Naive B cell (primary cell): ENCODE results near the gene ICA1. TPM values are rescaled to one million over a fixed set of nuclear protein-coding genes. Genes with fewer than 3 reads are reported as not detected.

Experiments
- ATAC-seq, 2 donors: fragments of 150-1000 bp; cut with Tn5 transposase; 2 replicates each; pipeline ENCODE4 v1.10.0; 2021; ENCODE audit warnings: low read depth in 2 of 2, mild to moderate bottlenecking in 2 of 2, moderate library complexity in 2 of 2
- DNase-seq: peaks from one replicate; pipeline ENCODE4 v3.0.0; 2022
- H3K27ac Mint-ChIP-seq, 6 donors: one replicate each; pipeline ENCODE4 v1.8.0; 2020 to 2022; ENCODE audit warnings: mild to moderate bottlenecking in 6 of 6, mixed read lengths in 6 of 6, moderate library complexity in 5 of 6, inconsistent platforms in 2 of 6
- H3K27me3 Mint-ChIP-seq, 3 donors: one replicate each; pipeline ENCODE4 v1.8.0; 2021 to 2022; ENCODE audit warnings: mixed read lengths in 3 of 3, mild to moderate bottlenecking in 1 of 3
- H3K36me3 Mint-ChIP-seq, 2 donors: one replicate each; pipeline ENCODE4 v1.8.0; 2020 to 2022; ENCODE audit warnings: mixed read lengths in 2 of 2, inconsistent platforms in 1 of 2, mild to moderate bottlenecking in 1 of 2
- H3K4me1 Mint-ChIP-seq, 3 donors: one replicate each; pipeline ENCODE4 v1.8.0; 2020 to 2022; ENCODE audit warnings: mixed read lengths in 3 of 3, inconsistent platforms in 1 of 3, mild to moderate bottlenecking in 1 of 3, moderate library complexity in 1 of 3
- H3K4me3 Mint-ChIP-seq, 8 donors: one replicate each; pipeline ENCODE4 v1.8.0; 2020 to 2022; ENCODE audit warnings: mild to moderate bottlenecking in 8 of 8, mixed read lengths in 8 of 8, moderate library complexity in 8 of 8, inconsistent platforms in 2 of 8
- H3K9me3 Mint-ChIP-seq, 7 donors: one replicate each; pipeline ENCODE4 v1.8.0; 2020 to 2022; ENCODE audit warnings: mixed read lengths in 7 of 7, mild to moderate bottlenecking in 5 of 7, inconsistent platforms in 2 of 7, moderate library complexity in 1 of 7
- polyA plus RNA-seq, 6 donors: library from polyadenylated mRNA; unstranded; fragments of 300-500 nt; fragmentation: Illumina TruSeq; gene quantifications; one replicate each; pipeline ENCODE4 v1.2.3, GENCODE V29; 2021; ENCODE audit warnings: low read depth in 6 of 6

ICA1 gene
- polyA plus RNA-seq, 6 donors from 2014 or later, result 0.13 to 0.22 (median 0.19) TPM; not detected in 2

DNA sequence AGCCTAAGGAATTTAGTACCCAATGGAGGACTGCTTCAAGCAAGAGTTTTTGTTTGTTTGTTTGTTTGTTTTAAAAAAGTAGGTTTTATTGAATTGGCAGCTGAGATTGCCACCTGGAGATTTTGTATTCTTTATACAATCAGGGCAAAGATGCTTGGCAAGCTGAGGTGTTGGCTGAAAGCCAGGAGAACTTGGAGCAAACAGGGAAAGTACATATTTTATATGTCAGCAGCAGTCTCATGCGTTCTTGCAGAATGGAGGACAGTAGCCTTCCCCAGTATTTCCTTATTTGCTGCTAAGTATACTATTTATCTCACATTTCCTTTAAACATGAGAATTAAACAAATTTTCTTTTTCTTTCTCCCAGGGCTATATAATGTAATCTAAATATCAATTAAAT lies 22.6 kb upstream of the ICA1 start:
- Mint-ChIP-seq H3K36me3 (no peaks in the 10 kb centered on the region), H3K27ac (no peak overlapping the region), H3K4me3 (no peak overlapping the region), H3K4me1 (no peaks in the 10 kb centered on the region), H3K9me3 (no peaks in the 10 kb centered on the region), H3K27me3 (peaks cover 0 to 10% (median 5%) of the 10 kb centered on the region in 3 donors)
- ATAC-seq (no peak), DNase-seq (no peak)

DNA sequence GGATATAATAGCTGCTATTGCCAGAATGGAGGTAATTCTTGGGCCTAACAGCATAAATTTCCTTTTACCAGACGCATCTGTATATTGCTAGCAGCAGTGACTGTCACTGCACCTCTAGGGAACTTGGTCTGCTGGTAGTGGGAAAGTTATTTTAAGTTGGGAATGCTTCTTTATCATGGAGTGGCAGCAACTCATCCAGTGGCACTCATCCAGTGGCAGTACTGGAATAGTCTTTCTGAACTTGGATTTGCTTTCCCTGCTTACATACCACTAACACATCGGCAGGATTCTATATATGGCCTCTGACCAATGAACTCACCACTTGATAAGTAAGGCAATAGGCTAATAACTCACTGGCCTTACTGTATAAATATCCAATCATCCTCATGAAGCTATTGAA lies 22.0 kb upstream of the ICA1 start:
- H3K36me3 Mint-ChIP-seq, result no peaks in the 10 kb centered on the region
- H3K4me1 Mint-ChIP-seq, result no peaks in the 10 kb centered on the region
- H3K4me3 Mint-ChIP-seq, result no peak overlapping the region
- H3K27ac Mint-ChIP-seq, result no peak overlapping the region
- no peak for ATAC-seq
- no peak for DNase-seq
- H3K9me3 Mint-ChIP-seq, result no peaks in the 10 kb centered on the region
- H3K27me3 Mint-ChIP-seq, result peaks cover 0 to 10% (median 5%) of the 10 kb centered on the region in 3 donors

DNA sequence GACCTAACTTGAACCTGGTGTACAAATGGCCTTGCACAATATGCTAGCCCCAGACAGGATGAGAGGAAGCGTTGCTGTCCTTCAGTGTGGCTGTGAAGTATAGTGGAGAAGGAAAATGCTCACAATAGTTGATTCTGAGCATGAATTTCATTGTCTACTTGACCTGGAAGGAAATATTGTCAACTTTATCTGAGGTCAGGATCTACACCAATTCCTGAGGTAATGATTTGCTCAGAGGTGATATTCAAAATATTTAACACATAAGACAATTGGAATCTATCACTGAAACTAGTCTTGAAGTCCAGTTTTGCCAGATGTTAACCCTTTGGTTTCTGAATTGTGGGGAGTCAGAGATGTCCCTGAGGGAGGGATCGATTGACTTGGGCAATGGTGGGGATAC lies 20.9 kb upstream of the ICA1 start:
- ATAC-seq (no peak), DNase-seq (no peak)
- Mint-ChIP-seq H3K4me1 (no peaks in the 10 kb centered on the region), H3K9me3 (no peaks in the 10 kb centered on the region), H3K36me3 (no peaks in the 10 kb centered on the region), H3K27me3 (peaks cover 4 to 10% (median 6%) of the 10 kb centered on the region in 3 donors), H3K4me3 (no peak overlapping the region), H3K27ac (no peak overlapping the region)

DNA sequence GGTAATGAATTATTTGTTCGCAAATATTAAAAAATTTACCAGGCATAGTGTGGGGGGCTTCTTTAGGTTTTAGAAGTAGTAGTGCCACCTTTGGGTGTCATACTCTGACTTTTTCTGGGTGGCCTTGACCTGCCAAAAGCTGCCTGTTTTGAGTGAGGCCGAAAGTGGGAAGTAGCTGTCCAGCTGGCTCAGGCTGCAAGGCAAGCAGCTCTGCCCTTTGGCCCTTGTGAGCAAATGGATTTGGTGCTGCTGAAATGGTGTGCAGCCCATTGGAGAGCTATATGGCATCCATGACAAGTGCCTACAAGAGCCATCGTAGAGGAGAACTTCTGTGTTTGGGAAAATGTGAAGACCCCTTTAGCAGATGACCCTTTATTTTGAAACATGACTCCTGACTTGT lies 20.2 kb upstream of the ICA1 start:
- Mint-ChIP-seq H3K4me1 (no peaks in the 10 kb centered on the region), H3K36me3 (no peaks in the 10 kb centered on the region), H3K4me3 (no peak overlapping the region), H3K9me3 (no peaks in the 10 kb centered on the region), H3K27me3 (peaks cover 0 to 10% (median 6%) of the 10 kb centered on the region in 3 donors), H3K27ac (no peak overlapping the region)
- no peak for DNase-seq
- ATAC-seq, result no peak

DNA sequence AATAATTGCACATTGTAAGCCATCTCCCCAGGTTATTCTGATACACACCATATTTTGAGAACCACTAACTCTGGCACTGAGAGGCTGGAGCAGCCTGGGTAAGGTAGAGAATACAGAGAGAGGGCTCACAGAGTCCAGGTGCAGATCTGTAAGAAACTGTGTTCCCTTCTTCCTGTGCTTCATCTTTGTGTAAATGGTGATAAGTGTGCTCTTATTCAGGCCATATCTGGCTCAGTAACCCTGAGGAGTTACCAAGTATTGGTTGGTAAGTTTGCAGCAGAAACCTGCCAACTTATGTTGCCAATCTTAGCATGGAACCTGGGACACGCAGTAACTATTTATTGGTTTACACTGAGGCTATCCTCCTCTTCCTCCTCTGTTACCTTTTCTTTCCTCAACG lies 16.2 kb upstream of the ICA1 start:
- Mint-ChIP-seq H3K4me1 (no peaks in the 10 kb centered on the region), H3K4me3 (no peak overlapping the region), H3K27me3 (peaks cover 0 to 12% (median 5%) of the 10 kb centered on the region in 3 donors), H3K27ac (no peak overlapping the region), H3K36me3 (no peaks in the 10 kb centered on the region), H3K9me3 (no peaks in the 10 kb centered on the region)
- DNase-seq, result no peak
- no peak for ATAC-seq

DNA sequence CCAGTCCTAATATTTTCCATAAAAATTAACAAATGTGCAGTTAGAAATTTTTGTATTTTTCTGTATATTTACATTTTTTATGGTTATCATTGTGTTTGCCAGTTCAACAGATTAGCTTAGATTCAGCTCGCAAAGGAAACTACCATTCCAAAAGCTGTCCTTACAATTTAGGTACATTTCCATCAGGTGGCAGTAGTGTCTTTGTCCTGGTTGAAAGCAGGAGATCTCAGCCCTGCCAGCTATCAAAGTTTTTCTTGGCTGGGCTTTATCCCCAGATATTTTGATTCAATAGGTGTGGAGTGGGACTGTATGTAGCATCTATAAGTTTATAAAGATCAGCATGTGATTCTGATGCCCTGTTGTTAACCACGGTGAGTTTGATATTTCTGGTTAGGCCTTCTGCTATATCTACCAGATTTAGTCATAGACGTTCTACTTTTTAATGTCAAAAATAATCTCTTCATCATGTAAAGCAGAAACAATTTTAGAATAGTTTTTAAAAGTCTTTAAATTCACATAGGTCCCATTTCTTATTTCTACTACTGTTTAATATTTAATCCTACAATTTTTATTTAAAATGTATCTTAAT lies 15.5 kb upstream of the ICA1 start:
- no peaks in the 10 kb centered on the region for H3K4me1 Mint-ChIP-seq
- no peak for DNase-seq
- no peaks in the 10 kb centered on the region for H3K9me3 Mint-ChIP-seq
- no peak overlapping the region for H3K27ac Mint-ChIP-seq
- H3K27me3 Mint-ChIP-seq, result peaks cover 0 to 12% (median 5%) of the 10 kb centered on the region in 3 donors
- H3K4me3 Mint-ChIP-seq, result no peak overlapping the region
- H3K36me3 Mint-ChIP-seq, result no peaks in the 10 kb centered on the region
- no peak for ATAC-seq

DNA sequence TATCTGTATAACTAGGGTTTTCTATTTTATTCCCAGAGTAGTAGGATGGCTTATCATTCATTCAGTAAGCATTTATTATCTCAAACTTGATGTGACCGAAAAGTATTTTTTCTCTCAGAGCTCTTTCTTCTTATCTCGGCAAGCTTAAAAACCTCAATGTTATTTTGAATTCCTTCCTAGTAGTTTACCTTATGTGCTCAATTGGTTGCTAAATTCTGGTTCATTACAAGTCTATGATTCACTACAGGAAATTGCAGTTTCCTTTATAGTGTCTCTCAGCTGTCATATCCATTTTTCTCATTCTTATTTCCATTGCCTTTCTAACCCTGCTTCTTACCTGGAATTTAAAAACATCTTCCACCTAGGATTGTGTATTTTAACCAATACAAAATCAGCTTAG lies 12.6 kb upstream of the ICA1 start:
- no peak overlapping the region for H3K4me3 Mint-ChIP-seq
- peaks cover 5 to 24% (median 22%) of the 10 kb centered on the region in 3 donors for H3K27me3 Mint-ChIP-seq

DNA sequence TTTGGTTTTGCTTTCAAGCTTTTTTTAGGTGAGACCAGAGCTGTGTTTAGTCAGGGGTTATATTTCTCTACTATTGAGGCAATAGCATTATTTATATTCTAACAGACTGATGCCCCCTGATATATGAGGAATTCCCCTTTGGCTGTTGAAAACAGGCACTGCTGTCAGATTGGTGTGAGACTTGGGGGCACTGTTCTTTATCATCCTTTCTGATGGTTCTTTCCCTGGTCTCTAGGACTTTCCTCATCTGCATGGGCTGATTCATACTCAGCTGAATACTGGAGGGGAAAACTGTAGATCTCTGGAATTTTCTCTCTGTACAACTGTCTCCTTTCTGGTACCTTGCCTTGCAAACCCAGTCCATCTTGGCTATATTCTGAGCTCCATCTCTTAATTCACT lies 10.0 kb upstream of the ICA1 start:
- DNase-seq (no peak), ATAC-seq (no peak)
- Mint-ChIP-seq H3K27ac (no peak overlapping the region), H3K36me3 (no peaks in the 10 kb centered on the region), H3K9me3 (no peaks in the 10 kb centered on the region), H3K4me1 (no peaks in the 10 kb centered on the region), H3K4me3 (no peak overlapping the region), H3K27me3 (peaks cover 14 to 31% (median 24%) of the 10 kb centered on the region in 3 donors)

More for the DNA sequence above, 12.6 kb upstream of the ICA1 start:
- ATAC-seq, result no peak
- no peak overlapping the region for H3K27ac Mint-ChIP-seq
- H3K9me3 Mint-ChIP-seq, result no peaks in the 10 kb centered on the region
- H3K4me1 Mint-ChIP-seq, result no peaks in the 10 kb centered on the region
- no peaks in the 10 kb centered on the region for H3K36me3 Mint-ChIP-seq
- DNase-seq, result no peak

DNA sequence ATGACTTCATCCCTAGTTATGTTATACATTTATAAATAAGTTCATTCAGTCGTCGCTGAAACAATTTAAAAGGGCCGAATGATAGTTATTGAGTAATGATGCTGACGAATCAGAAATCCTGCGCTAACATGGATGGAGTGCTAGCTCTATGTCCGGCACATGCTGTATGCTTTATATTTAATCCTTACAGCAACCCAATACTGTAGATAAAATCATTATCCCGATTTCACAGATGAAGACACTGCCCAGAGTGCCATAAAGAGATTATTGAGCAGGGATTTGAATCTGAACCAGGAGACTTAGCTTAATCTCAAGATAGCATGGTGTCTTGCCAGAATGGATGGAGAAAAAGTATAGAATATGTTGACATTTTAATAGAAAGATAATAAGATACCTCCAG lies 1.1 kb upstream of the ICA1 start:
- Mint-ChIP-seq H3K4me1 (peaks cover 0 to 11% (median 6%) of the 10 kb centered on the region in 3 donors), H3K27ac (no peak overlapping the region), H3K9me3 (peaks cover 0 to 10% (median 2%) of the 10 kb centered on the region in 7 donors), H3K4me3 (peak overlapping the region in 5 of 8 donors; percentile 39 to 60 (median 42)), H3K36me3 (peaks cover 0 to 16% of the 10 kb centered on the region in 2 donors), H3K27me3 (peaks cover 51 to 62% (median 59%) of the 10 kb centered on the region in 3 donors)
- ATAC-seq, result no peak
- DNase-seq, result no peak

DNA sequence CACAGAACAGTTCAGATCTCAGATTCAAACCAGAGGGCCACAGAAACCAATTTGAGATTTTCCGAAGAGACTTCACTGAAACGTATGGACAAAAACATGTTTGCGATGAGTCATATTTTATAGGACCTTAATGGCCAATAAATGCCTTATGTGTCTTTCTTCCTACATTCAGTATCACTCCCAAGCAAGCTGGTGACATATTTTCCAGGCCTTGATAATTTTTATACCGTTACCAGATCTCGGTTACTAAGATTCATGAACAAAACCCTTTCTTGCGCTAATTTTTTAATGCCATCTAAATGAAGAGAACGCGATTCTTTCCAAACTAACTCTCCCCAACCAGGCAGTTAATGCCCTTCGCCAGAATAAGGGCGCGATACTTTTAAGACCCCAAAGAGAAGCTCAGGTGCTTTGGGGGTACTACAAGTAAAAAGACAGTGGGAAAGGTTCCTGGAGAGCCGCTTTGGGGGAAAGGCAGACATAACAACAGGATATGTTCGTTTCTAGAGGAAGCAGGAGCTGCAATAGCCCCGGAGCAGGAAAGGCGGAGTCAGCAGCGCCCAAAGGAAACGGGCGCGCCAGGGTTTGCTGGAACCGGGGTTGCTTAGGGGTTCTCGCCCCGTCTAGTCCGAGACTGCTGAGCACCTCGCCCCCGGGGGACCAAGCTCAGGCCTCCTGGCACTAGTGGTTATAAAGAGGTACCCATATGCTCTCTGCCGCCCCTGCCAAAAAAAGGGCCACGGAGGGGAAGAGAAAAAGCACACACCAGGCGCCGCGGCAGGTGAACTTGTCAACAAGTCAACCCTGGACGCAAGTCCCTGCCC lies 884 bp downstream of the ICA1 start:
- Mint-ChIP-seq H3K27me3 (peaks cover 51 to 57% (median 52%) of the 10 kb centered on the region in 3 donors), H3K27ac (peak overlapping the region in 2 of 6 donors; percentile 8 to 60), H3K9me3 (peaks cover 0 to 10% (median 2%) of the 10 kb centered on the region in 7 donors), H3K4me1 (peaks cover 0 to 11% (median 6%) of the 10 kb centered on the region in 3 donors), H3K36me3 (peaks cover 0 to 16% of the 10 kb centered on the region in 2 donors), H3K4me3 (peak overlapping the region; percentile 70 to 90 (median 79))
- peak in 1 of 2 donors; percentile 36 for ATAC-seq
- DNase-seq, result no peak

DNA sequence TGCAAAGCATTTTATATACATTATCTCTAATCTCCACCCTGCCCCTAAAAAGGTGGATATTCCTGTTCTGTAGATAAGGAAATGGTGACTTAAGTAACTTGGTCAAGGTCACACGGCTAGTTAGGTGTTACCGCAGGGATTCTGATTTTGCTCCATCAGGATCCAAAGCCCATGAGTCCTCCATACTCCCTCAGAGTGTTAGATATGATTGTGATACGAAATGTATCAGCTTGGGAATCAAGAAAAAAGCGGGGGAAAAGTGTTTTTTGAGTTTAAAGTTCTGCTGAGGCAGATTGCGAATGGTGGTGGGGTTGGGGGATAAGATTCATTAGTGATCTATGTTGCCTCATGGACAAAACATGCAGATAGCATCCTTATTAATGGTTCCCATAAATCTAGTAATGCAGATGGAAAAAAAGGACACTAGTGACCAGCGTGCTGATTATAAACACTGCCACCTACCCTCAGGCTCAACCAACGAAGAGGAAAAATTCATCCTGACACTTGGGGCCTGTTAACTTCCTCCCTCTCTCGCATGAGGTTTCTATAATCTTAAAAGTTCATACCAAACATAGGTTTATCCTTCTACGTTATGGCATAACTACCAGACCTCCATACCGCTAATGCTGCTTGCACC lies 2.3 kb downstream of the ICA1 start:
- H3K9me3 Mint-ChIP-seq, result peaks cover 0 to 6% (median under 1%) of the 10 kb centered on the region in 7 donors
- H3K27me3 Mint-ChIP-seq, result peaks cover 42 to 46% (median 44%) of the 10 kb centered on the region in 3 donors
- no peak overlapping the region for H3K4me3 Mint-ChIP-seq
- peaks cover 0 to 11% (median 6%) of the 10 kb centered on the region in 3 donors for H3K4me1 Mint-ChIP-seq
- no peak overlapping the region for H3K27ac Mint-ChIP-seq
- ATAC-seq (no peak), DNase-seq (no peak)
- H3K36me3 Mint-ChIP-seq, result peaks cover 0 to 10% of the 10 kb centered on the region in 2 donors

DNA sequence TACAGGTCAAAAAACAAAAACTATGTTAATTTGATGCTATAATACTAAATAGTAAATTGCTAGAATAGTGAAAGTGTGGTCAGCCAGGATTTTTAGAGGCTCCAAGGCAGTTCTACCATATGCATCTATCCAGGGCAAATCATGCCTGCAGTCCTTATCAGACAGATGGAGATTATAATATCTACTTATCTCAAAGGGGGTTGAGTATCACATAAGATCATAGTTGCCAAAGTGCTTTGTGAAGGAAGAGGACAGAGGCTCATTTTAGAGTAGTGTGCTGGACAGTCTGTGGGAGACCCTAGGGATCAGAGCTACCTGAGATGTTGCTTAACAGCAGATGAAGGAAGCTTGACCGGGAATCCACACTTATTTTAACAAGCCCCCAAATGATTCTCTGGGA lies 3.2 kb downstream of the ICA1 start:
- Mint-ChIP-seq H3K36me3 (peaks cover 0 to 8% of the 10 kb centered on the region in 2 donors), H3K4me3 (no peak overlapping the region), H3K4me1 (peaks cover 0 to 11% (median 6%) of the 10 kb centered on the region in 3 donors), H3K27me3 (peaks cover 34 to 39% (median 36%) of the 10 kb centered on the region in 3 donors), H3K27ac (no peak overlapping the region), H3K9me3 (peaks cover 0 to 4% (median 0%) of the 10 kb centered on the region in 7 donors)
- ATAC-seq (no peak), DNase-seq (no peak)

DNA sequence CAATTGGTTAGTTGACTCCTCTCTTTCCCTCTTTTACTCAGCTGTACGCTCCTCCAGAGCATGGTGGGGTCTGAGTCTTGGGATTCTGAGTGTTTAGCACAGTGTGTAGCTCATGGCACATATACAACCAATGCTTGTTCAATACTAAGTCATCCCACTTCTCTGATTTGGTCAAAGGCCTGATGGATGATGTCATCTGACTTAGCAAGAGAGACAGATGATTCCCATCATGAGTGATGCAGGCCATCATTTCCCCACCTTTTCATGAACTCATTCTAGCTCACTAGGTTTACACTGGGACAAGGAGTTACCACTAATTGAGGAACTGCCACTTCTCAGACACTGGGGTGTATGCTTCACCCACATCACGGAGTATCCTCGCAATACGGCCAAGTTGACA lies 3.8 kb downstream of the ICA1 start:
- H3K4me3 Mint-ChIP-seq, result no peak overlapping the region
- H3K27ac Mint-ChIP-seq, result no peak overlapping the region
- peaks cover 0 to 11% (median 6%) of the 10 kb centered on the region in 3 donors for H3K4me1 Mint-ChIP-seq
- peaks cover 0 to 8% of the 10 kb centered on the region in 2 donors for H3K36me3 Mint-ChIP-seq
- peaks cover 29 to 33% (median 31%) of the 10 kb centered on the region in 3 donors for H3K27me3 Mint-ChIP-seq
- DNase-seq (no peak), ATAC-seq (no peak)
- H3K9me3 Mint-ChIP-seq, result peaks cover 0 to 4% (median 0%) of the 10 kb centered on the region in 7 donors
